ENCODE data around the gene DGKB.
A peak's percentile ranks its signal among the peaks of the same experiment; 100 is the strongest.
"Not testable (repeated sequence)": the region's sequence is repeated elsewhere in the genome, so short reads cannot be mapped to it uniquely, and the experiment has no call there.

Gene DGKB

DNA sequence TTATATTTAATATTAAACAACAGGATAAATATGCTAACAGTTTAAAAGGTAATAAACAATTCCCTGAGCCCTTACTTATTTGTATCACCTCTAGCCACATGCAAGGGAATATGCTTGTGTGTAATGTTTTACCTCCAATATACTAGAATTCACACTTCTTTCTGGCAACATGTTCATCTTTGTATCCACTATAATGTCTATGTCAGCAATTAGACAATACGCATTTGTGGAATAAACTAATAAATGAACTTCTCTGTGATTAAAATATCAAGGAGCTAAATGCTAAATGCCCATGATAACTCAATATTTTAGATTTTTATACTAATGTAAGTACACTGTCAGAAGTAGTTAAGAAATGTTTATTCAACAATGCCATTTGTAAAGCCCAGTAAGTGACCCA is 350.5 kb downstream of the DGKB start:
- no peak for DNase-seq

DNA sequence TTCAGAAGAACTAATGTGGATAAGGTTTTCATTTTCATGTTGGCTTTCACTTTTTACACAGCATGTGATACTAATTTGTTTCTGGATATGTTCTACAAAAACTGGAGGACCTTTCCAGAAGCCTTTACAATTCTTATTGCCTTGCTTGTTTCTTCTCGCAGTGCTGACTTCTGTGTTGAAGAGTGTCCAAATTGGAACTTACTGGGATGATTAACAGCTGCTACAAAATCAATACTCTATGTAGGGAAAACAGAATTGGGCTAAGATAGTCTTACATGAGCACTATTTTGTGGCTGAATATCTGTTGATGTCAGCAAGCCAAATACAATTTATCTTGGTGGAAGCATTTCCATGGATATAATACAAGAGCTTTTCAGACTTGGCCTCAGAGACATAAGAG is 351.2 kb downstream of the DGKB start:
- DNase-seq, result no peak

DNA sequence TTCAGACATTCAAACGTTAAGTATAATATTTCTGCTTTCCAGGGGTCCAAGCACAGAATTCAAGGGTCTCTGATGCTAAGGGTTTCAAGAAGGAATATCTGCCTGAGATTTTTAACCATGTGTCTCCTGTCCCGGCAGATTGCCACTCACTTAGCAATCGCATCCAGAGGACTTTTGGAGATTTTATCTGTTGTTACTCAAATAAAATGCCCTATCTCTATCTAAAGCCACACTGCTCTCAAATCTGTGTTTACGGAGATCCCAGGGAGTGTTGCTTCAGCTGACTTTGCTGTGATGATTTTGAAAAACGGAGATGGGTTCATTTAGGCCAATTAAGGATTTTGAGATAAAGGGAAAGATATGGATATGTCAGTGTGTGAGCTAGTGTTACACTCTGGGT is 359.9 kb downstream of the DGKB start:
- DNase-seq, result no peak

DNA sequence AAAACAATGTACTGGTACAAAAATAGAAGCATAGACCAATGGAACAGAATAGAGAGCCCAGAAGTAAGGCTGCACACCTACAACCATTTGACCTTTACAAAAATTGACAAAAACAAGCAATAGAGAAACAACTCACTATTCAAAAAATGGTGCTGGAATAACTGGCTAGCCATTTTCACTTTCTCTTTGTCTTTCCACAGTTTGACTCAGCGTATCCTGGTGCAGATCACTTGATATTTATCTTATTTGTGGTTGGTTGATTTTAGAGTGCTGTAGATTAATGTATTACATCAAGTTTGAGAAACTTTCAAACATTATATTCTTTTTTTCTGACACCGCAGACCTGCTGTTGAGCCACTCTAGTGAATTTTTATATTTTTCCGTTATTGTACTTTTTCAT is 381.4 kb downstream of the DGKB start:
- no peak for DNase-seq

DNA sequence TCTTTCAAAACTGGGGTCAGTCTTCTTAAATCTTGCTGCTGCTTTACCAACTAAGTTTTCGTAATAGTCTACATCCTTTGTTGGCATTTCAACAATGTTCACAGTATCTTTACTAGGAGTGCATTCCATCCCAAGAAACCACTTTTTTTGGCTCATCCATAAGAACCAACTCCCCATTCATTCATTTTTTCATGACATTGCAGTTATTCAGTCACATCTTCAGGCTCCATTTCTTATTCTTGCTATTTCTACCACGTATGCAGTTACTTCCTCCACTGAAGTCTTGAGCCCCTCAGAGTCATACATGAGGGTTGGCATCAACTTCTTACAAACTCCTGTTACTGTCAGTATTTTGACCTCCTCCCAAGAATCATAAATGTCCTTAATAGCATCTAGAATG is 392.3 kb downstream of the DGKB start:
- DNase-seq, result no peak

DNA sequence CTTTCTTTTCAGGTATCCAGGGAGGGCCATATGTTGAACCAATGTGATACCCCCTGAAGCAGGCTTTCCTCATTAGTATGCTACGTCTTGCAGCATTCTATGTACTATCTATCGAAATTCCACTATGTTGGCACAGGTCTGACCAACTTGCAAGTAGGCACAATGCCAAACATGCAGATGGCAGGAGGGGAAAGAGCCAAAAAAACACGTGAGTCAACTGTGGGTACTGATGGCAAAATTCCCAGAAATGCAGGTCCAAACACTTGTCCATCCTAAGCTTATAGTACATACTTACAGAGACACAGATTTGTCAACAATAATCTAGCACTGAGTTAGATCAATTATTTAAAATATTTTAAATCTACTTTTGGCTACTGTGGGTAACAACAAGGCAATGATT is 394.9 kb downstream of the DGKB start:
- DNase-seq, result peak; percentile 98

DNA sequence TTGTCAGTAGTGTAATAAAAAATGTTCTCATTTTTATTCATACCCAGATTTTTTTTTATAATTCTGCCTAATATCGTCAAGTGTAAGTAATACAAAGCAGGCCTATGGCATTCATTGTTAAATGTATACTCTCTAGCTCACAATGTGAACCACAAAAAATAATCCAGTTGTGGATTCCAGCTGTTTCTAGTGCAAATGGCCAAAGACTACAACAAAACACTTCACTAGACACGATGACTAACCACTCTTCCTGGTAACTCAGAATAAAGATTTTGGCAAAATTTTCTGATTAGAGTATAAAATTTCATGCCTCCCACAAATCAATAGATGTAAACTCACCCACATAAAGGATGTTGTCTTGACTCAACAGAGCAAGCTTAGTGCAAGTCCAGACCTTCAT is 396.6 kb downstream of the DGKB start:
- no peak for DNase-seq

DNA sequence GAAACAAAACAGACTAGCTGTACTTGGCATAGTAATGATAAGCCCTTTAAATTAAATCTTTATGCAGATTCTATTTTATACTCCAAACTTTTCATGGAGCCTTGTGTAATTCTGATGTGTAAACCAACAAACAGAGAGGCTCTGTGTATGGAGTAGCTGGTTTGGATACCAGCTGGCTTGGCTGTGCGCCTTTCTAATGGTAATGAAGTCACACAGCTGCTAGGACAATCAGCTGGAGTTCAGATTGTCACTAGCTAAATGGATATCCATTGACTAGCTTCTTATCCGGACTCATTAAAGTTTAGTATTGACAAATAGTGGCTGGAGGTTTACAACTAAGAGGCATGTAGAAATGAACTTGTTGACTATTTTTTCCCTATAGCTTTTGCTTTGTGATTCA is 398.4 kb downstream of the DGKB start:
- no peak for DNase-seq

DNA sequence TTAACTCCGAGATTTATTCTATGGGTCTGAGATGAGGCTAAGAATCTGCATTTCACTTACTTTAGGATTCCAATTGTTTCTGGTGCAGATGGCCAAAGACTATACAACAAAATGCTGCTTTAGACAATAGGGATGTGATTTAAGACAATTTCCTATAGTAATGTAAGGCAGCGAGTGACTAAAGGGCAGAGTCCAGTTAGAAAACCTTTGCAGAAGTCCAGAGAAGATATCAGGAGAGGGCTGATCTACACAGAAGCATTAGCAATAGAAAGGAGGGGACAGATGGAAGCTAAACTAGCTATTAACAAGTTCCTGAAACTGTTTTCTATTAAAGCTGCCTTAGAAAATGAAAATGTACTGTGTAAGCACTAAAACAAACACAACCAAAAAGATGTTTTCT is 398.9 kb downstream of the DGKB start:
- DNase-seq, result no peak

DNA sequence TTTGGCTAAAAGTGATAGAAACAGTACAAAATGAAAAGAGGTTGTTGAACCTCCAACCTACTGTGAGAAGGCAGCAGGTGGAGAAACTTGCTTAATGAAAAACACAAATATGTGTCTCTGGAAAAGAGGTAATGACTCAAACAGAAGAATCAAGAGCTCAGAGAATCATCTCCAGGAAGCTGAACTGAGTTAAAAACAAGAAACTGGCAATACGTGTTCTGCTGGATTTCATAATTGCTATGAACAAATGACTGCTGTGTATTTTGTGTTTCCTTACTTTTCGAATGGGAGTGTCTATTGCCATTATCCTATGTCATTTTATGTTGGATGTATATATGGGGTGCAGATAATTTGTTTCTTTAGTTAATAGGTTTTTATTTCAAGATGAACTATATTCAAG is 401.1 kb downstream of the DGKB start:
- no peak for DNase-seq

DNA sequence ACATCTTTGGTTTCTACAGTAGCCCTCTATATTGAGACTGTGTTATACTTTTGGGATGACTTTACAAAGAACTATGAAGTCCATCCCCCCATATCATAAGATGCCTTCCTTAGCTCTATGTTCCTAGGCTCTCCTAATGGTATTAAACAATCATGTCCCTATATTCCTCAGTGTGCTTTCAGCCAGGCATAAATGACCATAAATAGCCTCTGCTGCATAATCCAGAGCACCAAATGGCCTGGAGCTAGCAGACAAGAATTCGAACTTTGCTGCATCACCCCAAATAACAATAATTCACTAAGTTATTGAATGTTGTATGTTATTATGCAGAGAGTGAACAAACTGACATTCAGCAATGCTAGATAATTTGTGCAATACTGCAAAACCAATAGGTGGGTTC is 405.2 kb downstream of the DGKB start:
- no peak for DNase-seq

DNA sequence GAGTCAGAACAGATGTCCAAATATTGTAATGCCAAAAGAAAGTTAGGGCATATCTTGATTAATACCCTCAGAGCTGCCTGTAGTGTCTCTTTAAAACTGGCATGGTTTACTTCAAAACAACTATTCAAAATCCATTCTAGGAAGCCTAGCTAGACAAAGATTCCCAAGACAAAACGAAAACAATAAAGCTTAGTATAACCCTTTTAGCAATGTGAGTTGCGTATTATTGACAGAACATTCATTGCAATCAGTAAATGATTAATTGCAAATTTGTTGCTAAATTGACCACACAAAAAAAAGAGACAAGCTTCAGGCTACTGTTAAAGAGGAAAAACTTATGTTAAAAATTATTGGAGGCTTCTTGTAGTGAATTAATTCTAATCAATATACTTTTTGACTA is 406.9 kb downstream of the DGKB start:
- no peak for DNase-seq

DNA sequence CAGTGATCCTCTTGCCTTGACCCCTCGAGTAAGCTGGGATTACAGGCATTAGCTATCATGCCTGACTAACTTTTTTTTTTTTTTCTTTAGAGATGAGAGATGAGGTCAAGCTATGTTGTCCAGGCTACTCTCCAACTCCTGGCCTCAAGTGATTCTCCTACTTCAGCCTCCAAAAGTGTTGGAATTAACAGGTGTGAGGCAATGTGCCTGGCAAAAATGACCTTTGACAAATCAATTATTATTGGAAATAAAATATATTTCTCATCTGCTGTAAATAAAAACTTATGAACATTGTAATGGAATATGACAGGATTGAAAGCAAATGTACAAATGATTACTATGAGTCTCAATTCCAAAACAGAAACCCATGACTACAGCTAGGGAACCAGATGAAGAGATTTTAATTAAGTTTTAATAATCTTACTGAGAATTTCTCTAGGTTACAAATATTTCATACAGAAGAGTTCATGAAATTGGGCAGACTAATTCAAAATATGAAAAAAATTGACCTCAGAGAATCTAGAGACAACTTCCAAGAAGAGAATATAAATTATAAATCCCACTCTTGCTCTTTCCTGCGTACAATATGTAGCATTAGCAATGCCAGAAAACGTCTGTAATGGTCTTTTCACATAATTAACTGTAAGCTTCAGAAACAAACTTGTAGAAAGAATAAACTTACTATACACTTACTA is 414.7 kb downstream of the DGKB start:
- no peak for DNase-seq

DNA sequence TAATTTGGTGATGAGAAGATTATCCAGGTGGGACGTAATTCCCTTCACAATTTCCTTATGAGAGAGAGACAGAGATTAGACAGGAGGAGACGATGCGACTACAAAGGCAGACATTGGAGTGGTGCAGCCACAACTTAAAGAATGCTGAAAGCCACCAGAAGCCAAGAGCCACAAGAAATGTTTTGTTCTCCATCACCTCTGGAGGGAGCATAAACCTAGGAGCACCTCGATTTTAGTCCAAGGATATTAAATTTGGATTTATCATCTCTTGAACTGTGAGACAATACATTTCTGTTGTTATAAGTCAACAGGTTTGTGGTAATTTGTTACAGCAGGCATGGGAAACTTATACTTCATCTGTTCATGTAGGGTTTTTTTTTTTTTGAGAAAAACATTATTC is 418.9 kb downstream of the DGKB start:
- DNase-seq, result no peak

DNA sequence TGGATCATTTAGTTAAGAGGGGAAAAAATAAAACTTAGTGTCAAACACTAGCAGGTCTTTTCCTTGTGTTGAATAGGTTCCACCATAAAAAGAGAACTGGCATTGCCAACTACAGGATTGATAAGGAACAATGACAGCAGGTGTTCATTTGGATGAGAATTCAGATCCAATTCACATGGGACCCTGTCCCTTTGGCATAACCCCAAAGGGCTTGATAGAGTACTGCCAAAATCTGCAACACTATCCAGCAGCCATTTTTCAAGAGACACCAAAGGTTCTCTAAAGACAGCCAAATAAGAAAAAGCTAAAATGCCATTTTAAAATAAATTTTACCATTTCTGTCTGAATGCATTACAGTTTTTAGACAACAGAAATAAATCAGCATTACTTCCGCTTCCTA is 422.3 kb downstream of the DGKB start:
- no peak for DNase-seq

DNA sequence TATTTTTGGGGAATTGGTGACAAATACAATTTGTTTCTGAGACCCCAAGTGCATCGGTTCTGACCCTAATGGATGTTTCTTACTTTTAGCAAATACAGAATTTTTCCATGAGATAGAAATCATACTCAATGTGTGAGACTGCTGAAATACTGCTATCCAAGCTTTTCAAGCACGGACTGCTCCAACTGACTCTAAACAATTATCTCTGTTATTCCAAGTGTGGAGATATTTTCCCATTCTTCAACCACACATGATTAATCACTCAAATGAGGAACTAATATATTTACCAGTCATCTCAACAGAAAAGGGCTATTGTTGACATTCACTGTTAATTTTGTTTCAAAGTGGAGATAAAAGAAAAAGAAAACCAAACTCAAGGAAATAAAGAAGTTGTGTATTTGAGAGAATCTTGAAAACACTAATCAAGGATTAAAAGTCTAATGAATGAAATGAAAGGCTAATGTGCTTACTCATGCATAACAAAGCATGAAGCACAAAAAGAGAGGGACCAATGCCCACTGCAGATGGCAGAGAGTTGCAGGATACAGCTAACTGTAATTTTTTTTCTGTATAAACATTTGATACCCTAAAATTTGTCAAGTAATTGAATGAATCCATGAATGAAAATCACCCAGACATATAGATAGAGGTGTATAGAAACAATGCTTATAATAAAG is 423.6 kb downstream of the DGKB start:
- DNase-seq, result no peak

DNA sequence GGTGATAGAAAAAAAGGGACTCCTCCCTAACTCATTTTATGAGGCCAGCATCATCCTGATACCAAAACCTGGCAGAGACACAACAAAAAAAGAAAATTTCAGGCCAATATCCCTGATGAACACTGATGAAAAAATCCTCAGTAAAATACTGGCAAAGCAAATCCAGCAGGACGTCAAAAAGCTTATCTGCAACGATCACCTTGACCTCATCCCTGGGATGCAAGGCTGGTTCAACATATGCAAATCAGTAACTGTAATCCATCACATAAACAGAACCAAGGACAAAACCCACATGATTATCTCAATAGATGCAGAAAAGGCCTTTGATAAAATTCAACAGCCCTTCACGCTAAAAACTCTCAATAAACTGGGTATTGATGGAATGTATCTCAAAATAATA is 440.8 kb downstream of the DGKB start:
- not testable (repeated sequence) for DNase-seq

DNA sequence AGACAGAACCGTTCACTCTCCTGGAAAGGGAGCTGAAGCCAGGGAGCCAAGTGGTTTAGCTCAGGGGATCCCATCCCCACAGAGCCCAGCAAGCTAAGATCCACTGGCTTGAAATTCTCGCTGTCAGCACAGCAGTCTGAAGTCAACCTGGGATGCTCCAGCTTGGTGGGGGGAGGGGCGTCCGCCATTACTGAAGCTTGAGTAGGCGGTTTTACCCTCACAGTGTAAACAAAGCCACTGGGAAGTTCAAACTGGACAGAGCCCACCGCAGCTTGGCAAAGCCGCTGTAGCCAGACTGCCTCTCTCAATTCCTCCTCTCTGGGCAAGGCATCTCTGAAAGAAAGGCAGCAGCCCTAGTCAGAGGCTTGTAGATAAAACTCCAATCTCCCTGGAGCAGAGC is 443.7 kb downstream of the DGKB start:
- DNase-seq, result not testable (repeated sequence)

DNA sequence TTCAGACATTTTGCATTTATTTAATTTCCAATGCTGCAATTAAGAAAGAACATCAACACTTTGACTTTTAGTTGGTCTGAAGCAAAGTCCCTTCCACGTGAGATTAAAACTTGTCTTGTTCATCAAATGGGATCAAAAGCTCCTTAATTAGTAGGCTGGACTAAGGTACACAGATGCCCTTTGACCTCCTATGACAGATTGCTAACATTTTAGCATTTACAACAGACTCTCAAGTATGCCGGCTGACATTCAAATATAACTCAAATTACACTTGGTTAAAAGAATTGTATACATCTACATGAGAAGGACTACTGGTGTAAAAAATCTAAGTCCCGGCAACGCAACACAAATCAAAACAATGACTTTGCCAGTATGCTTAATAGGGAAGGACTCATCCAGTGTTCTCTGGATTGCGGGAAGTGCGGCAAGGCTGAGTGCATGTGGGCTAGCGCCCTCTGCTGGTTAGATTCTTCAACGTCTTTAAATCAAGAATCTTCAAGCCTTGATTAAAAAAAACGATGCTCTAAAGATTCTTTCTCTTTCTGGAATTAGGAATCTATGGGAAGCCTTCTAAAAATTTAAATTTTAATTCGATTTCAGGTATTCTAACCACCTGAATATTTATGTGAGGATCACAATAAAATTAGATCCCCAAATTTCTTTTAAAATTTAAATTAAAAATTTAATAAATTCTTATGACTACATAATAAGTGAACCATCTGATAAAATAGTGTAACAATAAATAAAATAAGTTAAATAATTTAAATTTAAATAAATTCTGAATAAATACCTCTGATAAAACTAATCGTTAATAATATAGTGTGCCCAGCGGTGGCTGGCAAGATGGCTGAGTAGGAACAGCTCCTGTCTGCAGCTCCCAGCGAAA is 444.7 kb downstream of the DGKB start:
- peak; percentile 75 for DNase-seq

DNA sequence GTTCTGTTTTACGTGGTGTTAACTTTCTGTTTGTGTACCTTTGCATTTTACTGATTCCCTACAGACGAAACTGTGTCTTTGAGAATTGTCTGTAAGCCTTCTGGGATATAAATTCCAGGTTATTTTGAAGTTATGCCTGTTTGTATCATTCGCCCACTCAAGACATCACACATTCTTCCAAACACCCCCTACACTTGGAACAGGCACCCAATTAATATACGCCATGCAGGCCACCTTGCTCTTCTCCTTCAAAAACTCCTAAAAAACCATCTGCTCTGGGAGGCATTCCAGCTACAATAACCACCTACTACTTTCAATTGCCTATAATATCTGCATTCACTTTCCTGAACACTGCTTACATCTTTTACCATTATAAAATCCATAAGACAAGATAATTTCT is 453.3 kb downstream of the DGKB start:
- DNase-seq, result no peak

DNA sequence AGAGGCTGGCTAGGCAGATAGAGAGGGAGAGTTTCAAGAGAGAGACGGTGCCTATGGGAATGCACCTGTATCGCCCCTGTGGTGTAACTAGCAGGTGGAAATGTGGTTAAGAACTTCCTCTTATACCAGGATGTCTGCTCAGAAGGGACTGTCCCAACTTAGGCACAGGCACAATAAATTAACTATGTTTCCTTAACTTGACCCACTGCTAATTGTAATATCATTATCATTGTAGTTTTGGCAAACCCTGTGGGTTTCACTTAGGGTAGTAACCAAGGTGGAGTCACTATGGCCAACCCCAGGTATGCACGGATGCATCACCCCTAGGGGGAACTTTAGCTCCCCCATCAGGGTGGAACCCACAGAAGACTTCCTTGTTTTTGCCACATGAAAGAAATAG is 455.7 kb downstream of the DGKB start:
- no peak for DNase-seq

DNA sequence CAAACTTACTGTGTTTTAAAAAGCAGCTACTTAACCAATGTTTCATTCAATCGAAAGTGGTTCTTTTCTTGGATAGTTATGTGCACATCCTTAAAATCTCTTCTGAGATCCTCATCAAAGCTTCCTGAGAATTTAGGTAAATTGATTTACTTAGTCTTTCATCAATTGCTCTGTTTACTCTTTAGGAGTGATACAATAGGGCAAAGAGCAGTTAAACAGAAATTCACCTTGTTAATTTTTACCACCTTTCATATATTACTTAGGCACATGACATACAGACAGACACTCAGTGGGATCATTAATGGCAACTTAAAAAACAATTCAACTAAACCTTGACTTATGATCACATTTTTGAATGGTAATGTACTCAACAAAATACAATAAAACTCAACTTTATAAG is 456.3 kb downstream of the DGKB start:
- no peak for DNase-seq

DNA sequence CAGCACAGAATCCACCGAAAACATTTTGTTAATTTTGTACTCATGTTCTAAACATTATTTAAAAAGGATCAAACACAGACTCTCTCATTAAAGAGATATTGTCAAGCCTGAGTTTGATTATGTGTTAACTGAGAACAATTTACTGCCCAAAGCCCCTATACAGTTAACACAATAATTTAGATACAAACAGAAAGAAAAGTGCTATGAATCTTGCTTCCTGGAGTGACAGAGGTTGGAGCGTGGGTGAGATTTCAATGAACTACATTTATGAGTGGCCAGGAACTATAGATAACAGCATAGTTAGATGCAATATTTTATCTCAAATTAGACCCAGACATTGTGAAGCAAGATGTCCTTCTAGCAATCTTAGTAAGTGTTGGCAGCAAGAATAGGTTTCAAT is 464.2 kb downstream of the DGKB start:
- no peak for DNase-seq

DNA sequence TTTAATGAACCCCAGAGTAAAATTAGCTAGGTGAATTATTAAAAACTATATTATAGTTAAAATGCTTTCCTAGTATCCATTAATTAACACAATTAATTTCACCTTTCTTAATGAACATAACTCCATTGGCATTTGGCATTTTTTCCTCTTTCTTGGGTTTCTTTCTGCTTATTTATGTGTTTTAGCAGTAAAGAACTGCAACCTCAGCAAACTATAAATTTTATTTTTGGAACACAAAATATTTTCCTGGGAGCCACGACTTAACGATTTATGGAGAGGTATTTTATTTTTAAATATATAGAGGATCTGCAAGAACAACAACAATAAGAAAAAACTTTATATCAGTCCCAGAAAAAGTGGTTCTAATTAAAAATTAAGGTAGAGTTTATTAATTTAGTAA is 465.7 kb downstream of the DGKB start:
- DNase-seq, result no peak
